AG09309 (cell line): Measurements from ENCODE around the gene NBL1.

Source experiments
- DNase-seq: peaks from one replicate; pipeline ENCODE4 v3.0.0-alpha.2; 2010; ENCODE audit warnings: low read depth
- H3K4me3 ChIP-seq: 2 replicates; pipeline ENCODE4 v1.5.1; 2011; ENCODE audit warnings: mild to moderate bottlenecking, low read depth, low read length, moderate library complexity; ENCODE audit not compliant: control insufficient read depth
- CTCF ChIP-seq: IDR thresholded peaks from 2 replicates; pipeline ENCODE4 v1.5.1; 2011; ENCODE audit warnings: mild to moderate bottlenecking, low read depth, low read length, inconsistent platforms; ENCODE audit not compliant: insufficient read depth, control insufficient read depth; ENCODE audit errors: missing control alignments

The NBL1 gene

GRCh38 chr1:19678493-19678892 lies 34.4 kb downstream of the NBL1 start:
- H3K4me3 ChIP-seq, result no peak overlapping the region
- no peak for DNase-seq
- no peak for TF ChIP-seq CTCF

GRCh38 chr1:19678931-19679453 lies 34.9 kb downstream of the NBL1 start:
- no peak overlapping the region for H3K4me3 ChIP-seq
- TF ChIP-seq CTCF, result no peak
- DNase-seq, result no peak

GRCh38 chr1:19679691-19680090 lies 35.6 kb downstream of the NBL1 start:
- no peak overlapping the region for H3K4me3 ChIP-seq
- no peak for TF ChIP-seq CTCF
- DNase-seq, result no peak

- no peak overlapping the region for H3K4me3 ChIP-seq
- DNase-seq, result no peak
- no peak for TF ChIP-seq CTCF
Measured at GRCh38 chr1:19680644-19681043, 36.5 kb downstream of the NBL1 start.

- peak; percentile 83 for DNase-seq
- TF ChIP-seq CTCF, result no peak
- H3K4me3 ChIP-seq, result no peak overlapping the region
Measured at GRCh38 chr1:19682257-19682656, 38.1 kb downstream of the NBL1 start.

- DNase-seq, result no peak
- no peak for TF ChIP-seq CTCF
- H3K4me3 ChIP-seq, result no peak overlapping the region
Measured at GRCh38 chr1:19682901-19683300, 38.8 kb downstream of the NBL1 start.

- no peak for DNase-seq
- no peak overlapping the region for H3K4me3 ChIP-seq
Measured at GRCh38 chr1:19683351-19683750, 39.2 kb downstream of the NBL1 start.

More at GRCh38 chr1:19683351-19683750, 39.2 kb downstream of the NBL1 start:
- no peak for TF ChIP-seq CTCF
